ENCODE measurements around the gene USP12. TPM values are rescaled to one million over a fixed set of nuclear protein-coding genes. Genes with fewer than 3 reads are reported as not detected.

Gene USP12
- total and polyA plus RNA-seq, 9 donors = 9.5 to 23.6 (median 19.2) TPM

- no peak for DNase-seq
- 19 to 44% (median 34%) methylated on average over 8 of the region's 8 CpGs for WGBS, 3 donors
- intact Hi-C loops (cut with DNase I) = no loop called here
- Histone ChIP-seq H3K36me3 (no peaks in the 10 kb centered on the region), H3K9me3 (no peaks in the 10 kb centered on the region), H3K4me1 (ENCODE audit: insufficient read depth) (peaks cover 4% of the 10 kb centered on the region), H3K27me3 (no peaks in the 10 kb centered on the region), H3K27ac (no peak overlapping the region), H3K4me3 (no peak overlapping the region)
- TF ChIP-seq, protein P1, sequence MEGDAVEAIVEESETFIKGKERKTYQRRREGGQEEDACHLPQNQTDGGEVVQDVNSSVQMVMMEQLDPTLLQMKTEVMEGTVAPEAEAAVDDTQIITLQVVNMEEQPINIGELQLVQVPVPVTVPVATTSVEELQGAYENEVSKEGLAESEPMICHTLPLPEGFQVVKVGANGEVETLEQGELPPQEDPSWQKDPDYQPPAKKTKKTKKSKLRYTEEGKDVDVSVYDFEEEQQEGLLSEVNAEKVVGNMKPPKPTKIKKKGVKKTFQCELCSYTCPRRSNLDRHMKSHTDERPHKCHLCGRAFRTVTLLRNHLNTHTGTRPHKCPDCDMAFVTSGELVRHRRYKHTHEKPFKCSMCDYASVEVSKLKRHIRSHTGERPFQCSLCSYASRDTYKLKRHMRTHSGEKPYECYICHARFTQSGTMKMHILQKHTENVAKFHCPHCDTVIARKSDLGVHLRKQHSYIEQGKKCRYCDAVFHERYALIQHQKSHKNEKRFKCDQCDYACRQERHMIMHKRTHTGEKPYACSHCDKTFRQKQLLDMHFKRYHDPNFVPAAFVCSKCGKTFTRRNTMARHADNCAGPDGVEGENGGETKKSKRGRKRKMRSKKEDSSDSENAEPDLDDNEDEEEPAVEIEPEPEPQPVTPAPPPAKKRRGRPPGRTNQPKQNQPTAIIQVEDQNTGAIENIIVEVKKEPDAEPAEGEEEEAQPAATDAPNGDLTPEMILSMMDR (IDR thresholded peaks at IDR 0.05) = no peak
Observed at GRCh38 chr13:27018344-27018861, 153.2 kb downstream of the USP12 start.

- Histone ChIP-seq H3K4me3 (no peak overlapping the region), H3K27me3 (no peaks in the 10 kb centered on the region), H3K9me3 (no peaks in the 10 kb centered on the region), H3K4me1 (ENCODE audit: insufficient read depth) (peaks cover 4% of the 10 kb centered on the region), H3K36me3 (no peaks in the 10 kb centered on the region), H3K27ac (no peak overlapping the region)
- intact Hi-C loops (cut with DNase I) = no loop called here
- 51 to 68% (median 59%) methylated on average over 4 of the region's 4 CpGs for WGBS, 3 donors
- DNase-seq = no peak
- TF ChIP-seq POLR2A (IDR thresholded peaks at IDR 0.05) = no peak
- TF ChIP-seq, protein P1 (IDR thresholded peaks at IDR 0.05) = no peak
- TF ChIP-seq EP300 (IDR thresholded peaks at IDR 0.05) = no peak
Observed at GRCh38 chr13:27016875-27017274, 154.7 kb downstream of the USP12 start.

Other genes with a start within 250 kb of the USP12 start
- 1,000 to 10,000 TPM; 1,871 to 3,304 (median 2,161) TPM for gene RPL21, start 79.7 kb upstream of the USP12 start, total RNA-seq
- gene RPL21, start 79.7 kb upstream of the USP12 start, polyA plus RNA-seq = 1,000 to 10,000 TPM; 2,642 to 4,783 TPM
- gene RASL11A, start 99.0 kb upstream of the USP12 start, total RNA-seq = 10 to 100 TPM in 4 of 7 donors, 1 to 10 TPM in 3; 6.2 to 36.3 (median 10.6) TPM
- gene RASL11A, start 99.0 kb upstream of the USP12 start, polyA plus RNA-seq = 10 to 100 TPM; 19.4 to 31.0 TPM

All from ovary (tissue), 9 donors.